GM21526 (cell line): ENCODE results near the gene TJP1.
"Not testable (repeated sequence)": the region's sequence is repeated elsewhere in the genome, so short reads cannot be mapped to it uniquely, and the experiment has no call there.

Experiments
- ATAC-seq: cut with Tn5 transposase; IDR thresholded peaks from one replicate; pipeline ENCODE4 v1.9.1; 2021; ENCODE audit warnings: moderate library complexity; ENCODE audit not compliant: unreplicated experiment, low FRiP score

The TJP1 gene

GRCh38 chr15:29670998-29671981, 151.0 kb downstream of the TJP1 start:
- ATAC-seq: no peak

GRCh38 chr15:29670266-29670665, 152.0 kb downstream of the TJP1 start:
- ATAC-seq: no peak

- no peak for ATAC-seq
These were observed 152.4 kb downstream of the TJP1 start for GRCh38 chr15:29669823-29670222.

- no peak for ATAC-seq
These were observed 154.1 kb downstream of the TJP1 start for GRCh38 chr15:29668120-29668602.

GRCh38 chr15:29666241-29666640, 156.0 kb downstream of the TJP1 start:
- ATAC-seq: no peak

GRCh38 chr15:29665444-29666003, 156.7 kb downstream of the TJP1 start:
- no peak for ATAC-seq

GRCh38 chr15:29664406-29664805, 157.9 kb downstream of the TJP1 start:
- ATAC-seq: no peak

- not testable (repeated sequence) for ATAC-seq
These were observed 164.8 kb downstream of the TJP1 start for GRCh38 chr15:29657476-29657817.

GRCh38 chr15:29656636-29657475, 165.4 kb downstream of the TJP1 start:
- ATAC-seq: no peak

- no peak for ATAC-seq
These were observed 169.7 kb downstream of the TJP1 start for GRCh38 chr15:29652595-29652994.

- no peak for ATAC-seq
These were observed 170.6 kb downstream of the TJP1 start for GRCh38 chr15:29651476-29652233.
